ENCODE measurements around the gene WDR82.

- no peak for TF ChIP-seq CTCF (IDR thresholded peaks at IDR 0.05)
- TF ChIP-seq POLR2A (IDR thresholded peaks at IDR 0.05) = no peak
Observed at GRCh38 chr3:52249683-52250082, 28.8 kb downstream of the WDR82 start.

All from Peyer's patch (tissue), 4 donors.